Posterior cingulate gyrus (tissue), 11 donors: ENCODE measurements around the gene DOK5.
A peak's percentile ranks its signal among the peaks of the same experiment; 100 is the strongest.
"Not testable (repeated sequence)": the region's sequence is repeated elsewhere in the genome, so short reads cannot be mapped to it uniquely, and the experiment has no call there.

Experiments
- DNase-seq, 10 donors: peaks; one replicate each; pipeline versions ENCODE4 v3.0.0 to v3.0.0-alpha.2; 2020 to 2021; ENCODE audit warnings: mixed read lengths in 3 of 10
- intact Hi-C: fragments of 100-400 bp; cut with DNase I; formaldehyde crosslinking; loops from one replicate; pipeline ENCODE4 v1.15.1; 2023

The DOK5 gene

GRCh38 chr20:54475334-54476168 lies at the start of gene DOK5:
DOK5 (plus strand) TSS chr20:54475593; CDS start chr20:54475947, 354 bp downstream.
- intact Hi-C loops, result no loop called here
- peak in 9 of 10 donors; percentile 49 to 94 (median 64) for DNase-seq

DNA sequence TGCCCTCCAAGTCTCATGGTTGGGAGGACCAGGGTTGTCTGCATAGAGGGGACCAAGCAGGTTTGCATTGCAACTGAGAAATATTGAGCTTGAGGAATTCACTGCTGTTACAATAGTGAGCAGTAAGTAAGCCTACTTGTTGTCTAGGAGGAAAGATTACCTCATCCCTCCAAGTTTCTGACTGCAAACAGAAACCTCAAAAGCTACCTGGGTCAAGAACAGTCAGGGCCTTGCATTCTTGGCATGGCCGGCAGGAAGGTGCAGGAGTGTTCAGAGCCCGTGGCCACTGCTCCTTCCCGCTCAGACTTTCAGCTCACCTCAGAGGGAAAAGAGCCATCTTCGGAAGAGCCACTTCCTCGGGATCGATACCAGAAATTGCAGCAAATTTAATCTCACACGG lies 46.0 kb upstream of the DOK5 start:
- DNase-seq, result no peak
- intact Hi-C loops, result no loop called here

DNA sequence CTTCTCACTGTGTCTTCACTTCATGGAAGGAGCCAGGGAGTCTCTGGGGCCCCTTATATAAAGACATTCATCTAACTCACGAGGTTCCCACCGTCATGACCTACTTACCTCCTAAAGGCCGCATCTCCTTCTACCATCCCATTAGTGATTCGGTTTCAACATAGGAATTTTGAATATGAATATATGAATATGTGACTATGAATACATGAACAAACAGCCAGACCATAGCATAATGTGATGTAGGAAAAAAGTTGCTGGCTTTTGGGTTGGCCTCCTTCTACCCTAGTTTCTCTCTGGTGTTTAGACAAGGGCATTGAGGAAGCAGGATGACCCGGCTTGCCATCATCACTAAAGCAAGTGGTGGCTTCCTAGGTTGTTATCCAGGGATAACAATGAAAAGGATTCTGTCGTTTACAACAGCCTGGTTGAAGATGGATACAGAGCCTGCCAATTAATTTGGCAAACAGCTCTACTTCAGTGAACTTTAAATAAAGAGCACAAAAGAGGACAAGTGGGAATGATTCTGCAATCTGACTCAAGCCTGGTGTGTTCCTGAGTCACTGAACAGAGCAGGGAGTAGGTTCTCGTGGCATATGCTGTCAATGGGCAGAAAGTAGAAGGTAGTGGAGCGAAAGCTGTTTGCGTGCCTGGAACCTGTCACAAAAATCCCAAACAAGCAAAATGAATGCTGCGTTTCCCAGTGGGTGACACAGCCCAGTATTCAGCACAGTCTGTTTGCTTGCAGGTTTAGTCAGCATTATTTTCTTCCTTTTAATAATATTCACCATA lies 44.0 kb upstream of the DOK5 start:
- intact Hi-C loops, result no loop called here
- peak in 1 of 10 donors; percentile 9 for DNase-seq

- intact Hi-C loops, result no loop called here
- no peak for DNase-seq
These were observed 42.4 kb upstream of the DOK5 start for GRCh38 chr20:54432966-54433365.

DNA sequence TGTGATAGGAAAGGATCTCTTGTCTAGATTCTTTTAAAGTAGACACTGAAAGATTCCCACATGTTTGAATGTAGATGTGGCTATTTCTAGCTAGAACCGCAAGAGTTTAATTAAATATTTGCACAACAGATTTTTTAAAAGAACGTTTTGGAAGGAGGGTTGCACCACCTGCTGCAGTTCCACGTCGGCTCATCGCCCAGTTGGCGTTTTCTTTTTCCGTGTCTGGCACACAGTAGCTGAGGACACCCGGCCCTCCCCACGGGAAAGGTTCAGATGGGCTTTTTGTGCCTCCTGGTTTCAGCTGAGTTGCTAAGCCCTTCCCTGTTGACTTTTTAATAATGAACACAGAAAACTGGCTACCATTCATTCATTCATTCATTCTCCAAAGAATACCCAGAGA lies 41.8 kb upstream of the DOK5 start:
- intact Hi-C loops, result no loop called here
- peak; percentile 16 to 90 (median 48) for DNase-seq

- DNase-seq, result no peak
- intact Hi-C loops, result no loop called here
These were observed 41.2 kb upstream of the DOK5 start for GRCh38 chr20:54434196-54434595.

- no peak for DNase-seq
- intact Hi-C loops, result no loop called here
These were observed 40.4 kb upstream of the DOK5 start for GRCh38 chr20:54435015-54435414.

DNA sequence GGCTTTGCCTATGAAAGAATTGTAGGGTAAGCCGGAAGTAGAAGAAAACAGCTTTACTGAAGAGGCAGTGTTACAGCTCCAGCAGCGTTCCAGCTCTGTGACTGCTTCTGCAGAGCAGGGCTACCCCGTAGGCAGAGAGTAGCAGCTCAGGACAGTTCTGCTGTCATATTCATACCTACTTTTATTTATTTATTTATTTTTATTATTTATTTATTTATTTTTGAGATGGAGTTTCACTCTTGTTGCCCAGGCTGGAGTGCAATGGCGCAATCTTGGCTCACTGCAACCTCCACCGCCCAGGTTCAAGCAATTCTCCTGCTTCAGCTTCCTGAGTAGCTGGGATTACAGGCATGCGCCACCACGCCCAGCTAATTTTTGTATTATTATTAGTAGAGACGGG lies 39.0 kb upstream of the DOK5 start:
- intact Hi-C loops, DNase-seq: not testable (repeated sequence)

DNA sequence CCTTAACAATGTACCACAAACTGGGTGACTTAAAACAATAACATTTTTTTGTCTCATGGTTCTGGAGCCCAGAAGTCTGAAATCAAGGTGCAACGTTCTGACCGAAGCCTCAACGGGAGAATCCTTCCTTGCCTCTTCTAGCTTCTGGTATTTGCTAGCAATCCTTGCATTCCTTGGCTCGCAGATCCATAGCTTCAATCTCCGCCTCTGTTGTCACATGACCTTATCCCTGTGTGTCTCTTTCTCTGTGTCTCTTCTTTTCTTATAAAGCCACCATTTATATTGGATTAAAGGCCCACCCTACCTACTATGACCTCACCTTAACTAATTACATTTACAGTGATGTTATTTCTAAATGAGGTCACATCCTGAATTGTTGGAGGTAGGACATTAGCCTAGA lies 37.2 kb upstream of the DOK5 start:
- intact Hi-C loops, result no loop called here
- no peak for DNase-seq

GRCh38 chr20:54450207-54450606 lies 25.2 kb upstream of the DOK5 start:
- intact Hi-C loops, result no loop called here
- DNase-seq, result no peak

DNA sequence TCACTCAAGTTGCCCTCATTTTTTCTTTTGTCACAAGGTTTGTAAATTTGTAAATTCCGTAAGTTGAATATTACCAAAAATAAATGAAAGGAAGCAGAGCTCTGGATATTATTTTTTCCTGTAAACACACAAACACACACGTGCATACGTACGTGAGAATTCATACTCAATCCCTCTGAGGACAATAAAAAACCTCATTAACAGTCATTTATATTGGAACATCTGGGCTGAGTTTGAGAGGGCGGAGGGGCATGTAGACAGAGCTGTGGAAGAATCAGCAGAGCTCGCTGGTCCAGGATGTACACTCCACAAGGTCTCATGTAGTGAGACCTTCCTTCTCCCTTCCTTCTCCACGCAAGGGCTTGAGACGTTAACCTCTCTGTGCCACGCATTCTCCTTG lies 24.2 kb upstream of the DOK5 start:
- intact Hi-C loops, result no loop called here
- DNase-seq, result peak in 1 of 10 donors; percentile 45

- DNase-seq, result no peak
- intact Hi-C loops, result no loop called here
These were observed 23.1 kb upstream of the DOK5 start for GRCh38 chr20:54452277-54452676.

DNA sequence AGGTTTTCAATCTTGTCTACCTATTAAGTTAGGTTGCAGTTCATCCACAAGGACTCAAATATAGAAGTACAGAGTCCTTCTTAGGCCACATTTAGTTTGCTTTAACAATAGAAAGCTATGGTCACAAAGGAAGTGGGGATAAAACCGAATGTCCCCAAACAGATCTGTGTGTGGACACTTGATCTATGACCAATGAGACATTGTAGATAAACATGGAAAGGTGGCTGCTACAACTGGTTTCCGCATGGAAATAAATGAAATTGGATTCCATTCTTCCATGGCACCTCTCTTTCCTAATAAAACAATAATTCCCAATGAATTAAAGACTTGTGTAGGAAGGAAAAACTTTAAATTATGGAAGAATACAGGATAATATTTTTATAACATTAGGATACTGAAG lies 20.4 kb upstream of the DOK5 start:
- intact Hi-C loops, result no loop called here
- DNase-seq, result no peak

DNA sequence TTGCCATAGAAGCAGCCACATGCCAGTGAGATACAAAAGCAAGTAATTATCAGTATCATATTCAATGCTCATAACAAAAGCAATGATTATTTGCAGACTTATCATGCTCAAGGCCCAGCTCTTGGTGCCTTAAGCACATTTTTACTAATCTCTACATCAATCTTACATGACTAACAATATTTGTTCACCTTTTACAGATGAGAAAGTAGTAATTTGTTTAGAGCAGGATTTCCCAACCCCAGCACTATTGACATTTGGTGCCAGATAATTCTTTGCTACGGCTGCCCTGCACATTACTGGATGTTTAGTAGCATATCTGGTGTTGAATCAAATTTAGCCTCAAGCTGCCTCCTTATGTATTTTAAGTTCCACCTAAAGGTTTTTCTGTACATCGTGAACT lies 19.0 kb upstream of the DOK5 start:
- intact Hi-C loops, result no loop called here
- DNase-seq, result no peak

DNA sequence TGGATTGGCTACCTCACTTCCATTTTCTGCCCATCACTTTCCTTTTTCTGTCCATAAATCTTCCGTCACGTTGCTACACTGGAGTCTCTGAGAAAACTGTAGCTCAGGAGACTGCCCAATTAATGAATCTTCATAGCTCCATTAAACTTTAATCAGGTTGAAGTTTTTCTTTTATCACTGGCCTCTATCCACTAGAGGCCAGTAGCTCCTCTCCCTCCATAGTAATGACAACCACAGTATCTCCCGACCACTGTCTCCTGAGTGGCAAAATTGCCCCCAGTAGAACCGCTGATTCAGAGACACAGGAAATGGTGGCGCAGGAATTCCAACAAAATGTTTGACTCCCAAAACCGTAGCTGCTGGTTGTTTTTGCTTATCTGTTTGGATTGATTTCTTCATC lies 18.4 kb upstream of the DOK5 start:
- DNase-seq, result no peak
- intact Hi-C loops, result no loop called here

GRCh38 chr20:54458219-54458618 lies 17.2 kb upstream of the DOK5 start:
- DNase-seq, result no peak
- intact Hi-C loops, result no loop called here

- DNase-seq, result no peak
- intact Hi-C loops, result no loop called here
These were observed 16.1 kb upstream of the DOK5 start for GRCh38 chr20:54459279-54459678.

GRCh38 chr20:54464003-54464402 lies 11.4 kb upstream of the DOK5 start:
- no peak for DNase-seq
- intact Hi-C loops, result no loop called here

DNA sequence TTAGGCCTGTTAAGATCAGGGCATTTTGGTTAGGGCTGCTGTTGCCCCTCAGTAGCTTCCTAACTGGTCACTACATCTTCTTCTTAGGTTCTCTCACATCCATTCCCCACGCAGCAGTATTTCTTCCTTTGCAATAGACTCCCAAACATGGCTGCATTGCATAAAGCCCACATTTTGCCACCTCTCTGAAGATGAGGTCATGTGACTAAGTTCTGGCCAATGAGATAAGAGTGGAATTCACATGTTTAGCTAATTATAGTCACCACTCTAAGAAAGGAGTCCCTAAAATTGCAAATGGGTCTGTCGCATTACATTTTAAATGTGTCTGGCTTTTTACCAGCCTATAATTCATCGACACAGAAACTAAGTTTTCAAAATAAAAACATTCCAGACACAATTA lies 9.3 kb upstream of the DOK5 start:
- DNase-seq, result no peak
- intact Hi-C loops, result no loop called here

DNA sequence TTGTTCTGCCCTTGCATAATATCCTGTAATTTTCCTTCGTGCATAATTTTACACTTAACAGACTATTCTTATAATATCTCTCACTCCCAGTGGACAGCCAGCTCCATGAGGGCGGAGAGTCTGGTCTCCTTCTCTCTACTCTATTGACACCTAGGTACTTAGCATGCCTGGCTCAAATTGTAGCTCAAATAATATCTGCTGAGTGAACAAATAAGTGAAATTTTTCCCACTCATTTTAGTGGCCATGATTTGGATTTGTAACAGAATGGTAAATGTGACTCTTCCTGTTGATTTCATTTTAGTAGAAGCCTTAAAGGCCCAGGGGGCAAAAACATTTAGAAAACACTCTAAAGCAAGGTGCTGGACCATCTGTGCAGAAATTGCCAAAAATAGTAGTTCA lies 7.8 kb upstream of the DOK5 start:
- DNase-seq, result no peak
- intact Hi-C loops, result no loop called here

- peak in 6 of 10 donors; percentile 24 to 81 (median 52) for DNase-seq
- intact Hi-C loops, result no loop called here
These were observed 7.3 kb upstream of the DOK5 start for GRCh38 chr20:54468082-54468481.

- intact Hi-C loops, result no loop called here
- DNase-seq, result no peak
These were observed 6.1 kb upstream of the DOK5 start for GRCh38 chr20:54469293-54469692.
